KMS-11 (cell line): ENCODE results near the gene PPIA.
A peak's percentile ranks its signal among the peaks of the same experiment; 100 is the strongest.
"Not testable (repeated sequence)": the region's sequence is repeated elsewhere in the genome, so short reads cannot be mapped to it uniquely, and the experiment has no call there.

Experiments
- H2AFZ ChIP-seq: fragments of 200-600 bp; sonication (generic); 2 replicates; pipeline ENCODE4 v1.6.1; 2016; ENCODE audit warnings: antibody characterized with exemption, mixed run types, low read depth
- H3K27ac ChIP-seq: fragments of 200-600 bp; sonication (generic); 2 replicates; pipeline ENCODE4 v1.6.1; 2016; ENCODE audit warnings: mild to moderate bottlenecking, mixed run types
- H3K27me3 ChIP-seq: fragments of 200-600 bp; sonication (generic); 2 replicates; pipeline ENCODE4 v1.6.1; 2017; ENCODE audit warnings: mild to moderate bottlenecking, low read depth, mixed run types, moderate library complexity; ENCODE audit not compliant: insufficient read depth
- H3K36me3 ChIP-seq: fragments of 200-600 bp; sonication (generic); 2 replicates; pipeline ENCODE4 v1.6.1; 2017; ENCODE audit warnings: mild to moderate bottlenecking, mixed run types; ENCODE audit not compliant: insufficient read depth
- H3K4me1 ChIP-seq: fragments of 200-600 bp; sonication (generic); 2 replicates; pipeline ENCODE4 v1.6.1; 2016; ENCODE audit warnings: mild to moderate bottlenecking, low read depth, mixed run types; ENCODE audit not compliant: poor library complexity, severe bottlenecking
- H3K4me2 ChIP-seq: fragments of 200-600 bp; sonication (generic); 2 replicates; pipeline ENCODE4 v1.7.0; 2016; ENCODE audit warnings: mild to moderate bottlenecking, mixed run types
- H3K4me3 ChIP-seq: fragments of 200-600 bp; sonication (generic); IDR thresholded peaks from 2 replicates; pipeline ENCODE4 v1.6.1; 2017; ENCODE audit warnings: low read depth, low read length, mixed read lengths; ENCODE audit not compliant: insufficient read depth
- H3K79me2 ChIP-seq: fragments of 200-600 bp; sonication (generic); 2 replicates; pipeline ENCODE4 v1.6.1; 2016; ENCODE audit warnings: low read depth, mixed run types; ENCODE audit not compliant: insufficient read depth
- H3K9ac ChIP-seq: fragments of 200-600 bp; sonication (generic); 2 replicates; pipeline ENCODE4 v1.6.1; 2016; ENCODE audit warnings: mild to moderate bottlenecking, mixed run types
- H4K20me1 ChIP-seq: fragments of 200-600 bp; sonication (generic); 2 replicates; pipeline ENCODE4 v1.6.1; 2016; ENCODE audit warnings: mild to moderate bottlenecking, mixed run types; ENCODE audit not compliant: insufficient read depth
- TF ChIP-seq, protein P1 (sequence below): fragments of 200-600 bp; sonication (generic); conservative IDR thresholded peaks from 2 replicates; pipeline ENCODE4 v1.6.1; 2017; ENCODE audit warnings: low read depth, mild to moderate bottlenecking, antibody characterized with exemption, low read length, moderate library complexity, mixed read lengths

PPIA gene

DNA sequence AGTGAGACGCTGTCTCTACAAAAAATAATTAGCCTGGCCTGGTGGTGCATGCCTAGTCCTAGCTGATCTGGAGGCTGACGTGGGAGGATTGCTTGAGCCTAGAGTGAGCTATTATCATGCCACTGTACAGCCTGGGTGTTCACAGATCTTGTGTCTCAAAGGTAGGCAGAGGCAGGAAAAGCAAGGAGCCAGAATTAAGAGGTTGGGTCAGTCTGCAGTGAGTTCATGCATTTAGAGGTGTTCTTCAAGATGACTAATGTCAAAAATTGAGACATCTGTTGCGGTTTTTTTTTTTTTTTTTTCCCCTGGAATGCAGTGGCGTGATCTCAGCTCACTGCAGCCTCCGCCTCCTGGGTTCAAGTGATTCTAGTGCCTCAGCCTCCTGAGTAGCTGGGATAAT, 5.4 kb downstream of the PPIA start:
- Histone ChIP-seq H3K9ac (no peak overlapping the region), H4K20me1 (peaks cover 47% of the 10 kb centered on the region), H3K27me3 (no peaks in the 10 kb centered on the region), H3K36me3 (peaks cover 35% of the 10 kb centered on the region), H3K4me1 (peaks cover 26% of the 10 kb centered on the region), H3K4me2 (no peak overlapping the region), H2AFZ (no peak overlapping the region), H3K4me3 (no peak overlapping the region), H3K79me2 (peaks cover 37% of the 10 kb centered on the region), H3K27ac (no peak overlapping the region)
- TF ChIP-seq, protein P1, sequence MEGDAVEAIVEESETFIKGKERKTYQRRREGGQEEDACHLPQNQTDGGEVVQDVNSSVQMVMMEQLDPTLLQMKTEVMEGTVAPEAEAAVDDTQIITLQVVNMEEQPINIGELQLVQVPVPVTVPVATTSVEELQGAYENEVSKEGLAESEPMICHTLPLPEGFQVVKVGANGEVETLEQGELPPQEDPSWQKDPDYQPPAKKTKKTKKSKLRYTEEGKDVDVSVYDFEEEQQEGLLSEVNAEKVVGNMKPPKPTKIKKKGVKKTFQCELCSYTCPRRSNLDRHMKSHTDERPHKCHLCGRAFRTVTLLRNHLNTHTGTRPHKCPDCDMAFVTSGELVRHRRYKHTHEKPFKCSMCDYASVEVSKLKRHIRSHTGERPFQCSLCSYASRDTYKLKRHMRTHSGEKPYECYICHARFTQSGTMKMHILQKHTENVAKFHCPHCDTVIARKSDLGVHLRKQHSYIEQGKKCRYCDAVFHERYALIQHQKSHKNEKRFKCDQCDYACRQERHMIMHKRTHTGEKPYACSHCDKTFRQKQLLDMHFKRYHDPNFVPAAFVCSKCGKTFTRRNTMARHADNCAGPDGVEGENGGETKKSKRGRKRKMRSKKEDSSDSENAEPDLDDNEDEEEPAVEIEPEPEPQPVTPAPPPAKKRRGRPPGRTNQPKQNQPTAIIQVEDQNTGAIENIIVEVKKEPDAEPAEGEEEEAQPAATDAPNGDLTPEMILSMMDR, result no peak

DNA sequence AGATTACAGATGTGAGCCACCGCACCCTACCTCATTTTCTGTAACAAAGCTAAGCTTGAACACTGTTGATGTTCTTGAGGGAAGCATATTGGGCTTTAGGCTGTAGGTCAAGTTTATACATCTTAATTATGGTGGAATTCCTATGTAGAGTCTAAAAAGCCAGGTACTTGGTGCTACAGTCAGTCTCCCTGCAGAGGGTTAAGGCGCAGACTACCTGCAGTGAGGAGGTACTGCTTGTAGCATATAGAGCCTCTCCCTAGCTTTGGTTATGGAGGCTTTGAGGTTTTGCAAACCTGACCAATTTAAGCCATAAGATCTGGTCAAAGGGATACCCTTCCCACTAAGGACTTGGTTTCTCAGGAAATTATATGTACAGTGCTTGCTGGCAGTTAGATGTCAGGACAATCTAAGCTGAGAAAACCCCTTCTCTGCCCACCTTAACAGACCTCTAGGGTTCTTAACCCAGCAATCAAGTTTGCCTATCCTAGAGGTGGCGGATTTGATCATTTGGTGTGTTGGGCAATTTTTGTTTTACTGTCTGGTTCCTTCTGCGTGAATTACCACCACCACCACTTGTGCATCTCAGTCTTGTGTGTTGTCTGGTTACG, 6.0 kb downstream of the PPIA start:
- peaks cover 31% of the 10 kb centered on the region for H3K79me2 ChIP-seq
- no peaks in the 10 kb centered on the region for H3K27me3 ChIP-seq
- H4K20me1 ChIP-seq, result peaks cover 45% of the 10 kb centered on the region
- peaks cover 35% of the 10 kb centered on the region for H3K36me3 ChIP-seq
- no peak overlapping the region; the same call in 1 of the 2 replicates for H3K27ac ChIP-seq
- H3K4me1 ChIP-seq, result peaks cover 32% of the 10 kb centered on the region
- H3K4me2 ChIP-seq, result no peak overlapping the region
- no peak overlapping the region for H2AFZ ChIP-seq
- H3K9ac ChIP-seq, result no peak overlapping the region
- TF ChIP-seq, protein P1, result peak; percentile 20; the same call in 1 of the 2 replicates
- no peak overlapping the region for H3K4me3 ChIP-seq

DNA sequence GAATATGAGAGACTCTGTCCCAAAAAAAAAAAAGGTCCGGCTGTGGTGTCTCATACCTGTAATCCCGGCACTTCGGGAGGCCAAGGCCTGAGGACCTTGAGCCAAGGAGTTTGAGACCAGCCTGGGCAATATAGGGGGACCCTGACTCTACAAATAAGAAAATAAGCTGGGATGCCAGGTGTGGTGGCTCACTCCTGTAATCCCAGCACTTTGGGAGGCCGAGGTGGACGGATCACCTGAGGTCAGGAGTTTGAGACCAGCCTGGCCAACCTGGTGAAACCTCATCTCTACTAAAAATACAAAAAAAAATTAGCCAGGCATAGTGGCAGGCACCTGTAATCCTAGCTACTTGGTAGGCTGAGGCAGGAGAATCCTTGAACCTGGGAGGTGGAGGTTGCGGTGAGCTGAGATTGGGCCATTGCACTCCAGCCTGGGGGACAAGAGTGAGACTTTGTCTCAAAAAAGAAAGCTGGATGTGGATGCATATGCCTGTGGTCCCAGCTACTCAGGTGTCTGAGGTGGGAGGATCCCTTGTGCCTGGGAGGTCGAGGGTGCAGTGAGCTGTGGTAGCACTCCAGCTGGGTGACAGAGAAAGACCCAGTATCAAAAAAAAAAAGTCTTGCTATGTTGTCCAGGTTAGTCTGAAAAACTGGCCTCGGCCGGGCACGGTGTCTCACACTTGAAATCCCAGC, 7.5 kb downstream of the PPIA start:
- H3K27me3 ChIP-seq, H2AFZ ChIP-seq, H3K9ac ChIP-seq, H3K4me2 ChIP-seq, H3K4me3 ChIP-seq: not testable (repeated sequence)
- Histone ChIP-seq H3K27ac (peak overlapping the region; percentile 8; the same call in 1 of the 2 replicates), H3K79me2 (peaks cover 16% of the 10 kb centered on the region), H4K20me1 (peaks cover 30% of the 10 kb centered on the region), H3K4me1 (peaks cover 35% of the 10 kb centered on the region), H3K36me3 (peaks cover 28% of the 10 kb centered on the region)

DNA sequence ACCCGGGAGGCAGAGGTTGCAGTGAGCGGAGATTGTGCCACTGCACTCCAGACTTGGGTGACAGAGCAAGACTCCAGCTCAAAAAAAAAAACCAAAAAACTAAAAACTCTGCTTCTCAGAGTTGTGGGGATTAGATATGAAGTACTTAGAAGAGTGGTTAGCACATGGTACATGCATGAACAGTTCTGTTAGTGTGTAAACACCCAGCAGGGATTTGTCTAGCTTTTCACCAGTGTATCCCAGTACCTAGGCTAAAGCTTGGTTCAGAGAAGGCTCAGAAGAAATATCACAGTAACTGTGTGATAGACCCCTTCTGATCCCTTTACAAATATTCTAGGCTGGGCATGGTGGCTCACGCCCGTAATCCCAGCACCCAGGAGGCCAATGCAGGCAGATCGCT, 9.5 kb downstream of the PPIA start:
- Histone ChIP-seq H3K27me3 (no peaks in the 10 kb centered on the region), H3K4me1 (peaks cover 41% of the 10 kb centered on the region), H3K79me2 (no peaks in the 10 kb centered on the region), H3K36me3 (peaks cover 11% of the 10 kb centered on the region; the same call in 1 of the 2 replicates), H3K9ac (no peak overlapping the region), H2AFZ (no peak overlapping the region), H3K4me3 (no peak overlapping the region), H3K4me2 (no peak overlapping the region), H4K20me1 (0 out of 2 replicates have a peak, but pooled peaks cover 12% of the 10 kb centered on the region), H3K27ac (no peak overlapping the region)
- TF ChIP-seq, protein P1, result no peak

DNA sequence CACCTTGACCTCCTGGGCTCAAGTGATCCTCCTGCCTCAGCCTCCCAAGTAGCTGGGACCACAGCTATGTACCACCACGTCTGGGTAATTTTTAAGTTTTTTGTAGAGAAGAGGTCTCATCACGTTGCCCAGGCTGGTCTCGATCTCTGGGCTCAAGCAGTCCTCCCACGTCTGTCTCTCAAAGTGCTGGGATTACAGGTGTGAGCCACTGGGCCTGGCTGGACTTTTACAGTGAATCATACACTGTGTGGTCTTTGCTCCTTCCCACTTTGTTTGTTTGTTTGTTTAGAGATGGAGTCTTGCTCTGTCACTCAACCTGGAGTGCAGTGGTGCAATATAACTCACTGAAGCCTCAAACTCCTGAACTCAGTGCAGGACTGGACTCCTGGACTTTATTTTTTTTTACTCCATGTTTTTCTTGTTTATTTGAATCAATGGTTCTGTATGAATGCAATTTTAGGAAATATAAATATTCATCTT, 12.5 kb downstream of the PPIA start:
- Histone ChIP-seq H3K4me1 (peaks cover 47% of the 10 kb centered on the region), H4K20me1 (no peaks in the 10 kb centered on the region), H3K27me3 (no peaks in the 10 kb centered on the region), H2AFZ (no peak overlapping the region), H3K36me3 (no peaks in the 10 kb centered on the region), H3K79me2 (no peaks in the 10 kb centered on the region), H3K9ac (no peak overlapping the region), H3K4me2 (0 out of 2 replicates have a peak overlapping the region, but pooled peaks have one; percentile 11), H3K27ac (peak overlapping the region; percentile 76), H3K4me3 (no peak overlapping the region)
- TF ChIP-seq, protein P1, result no peak
